Upper lobe of left lung (tissue), 4 donors: ENCODE measurements around the gene BANF1.

Experiments
- EP300 ChIP-seq, 4 donors: sonication (generic); formaldehyde crosslinking; IDR thresholded peaks; one replicate each; pipeline ENCODE4 v1.5.1; 2017; ENCODE audit warnings: antibody characterized with exemption in 4 of 4, control low read depth in 2 of 4
- POLR2A ChIP-seq, 4 donors: fragments of 450-650 bp; IDR thresholded peaks; one replicate each; pipeline ENCODE4 v1.5.1; 2016 to 2017; ENCODE audit warnings: antibody characterized with exemption in 4 of 4, mild to moderate bottlenecking in 2 of 4
- TF ChIP-seq, protein P1 (sequence below), 6 experiments: fragments of 450-650 bp in 4 of 6; fragments of 200-600 bp in 2 of 6; sonication (generic) in 2 of 6; IDR thresholded peaks; one replicate each; pipeline ENCODE4 v1.5.1; 2016 to 2019; ENCODE audit warnings: antibody characterized with exemption in 6 of 6

- TF ChIP-seq, protein P1, sequence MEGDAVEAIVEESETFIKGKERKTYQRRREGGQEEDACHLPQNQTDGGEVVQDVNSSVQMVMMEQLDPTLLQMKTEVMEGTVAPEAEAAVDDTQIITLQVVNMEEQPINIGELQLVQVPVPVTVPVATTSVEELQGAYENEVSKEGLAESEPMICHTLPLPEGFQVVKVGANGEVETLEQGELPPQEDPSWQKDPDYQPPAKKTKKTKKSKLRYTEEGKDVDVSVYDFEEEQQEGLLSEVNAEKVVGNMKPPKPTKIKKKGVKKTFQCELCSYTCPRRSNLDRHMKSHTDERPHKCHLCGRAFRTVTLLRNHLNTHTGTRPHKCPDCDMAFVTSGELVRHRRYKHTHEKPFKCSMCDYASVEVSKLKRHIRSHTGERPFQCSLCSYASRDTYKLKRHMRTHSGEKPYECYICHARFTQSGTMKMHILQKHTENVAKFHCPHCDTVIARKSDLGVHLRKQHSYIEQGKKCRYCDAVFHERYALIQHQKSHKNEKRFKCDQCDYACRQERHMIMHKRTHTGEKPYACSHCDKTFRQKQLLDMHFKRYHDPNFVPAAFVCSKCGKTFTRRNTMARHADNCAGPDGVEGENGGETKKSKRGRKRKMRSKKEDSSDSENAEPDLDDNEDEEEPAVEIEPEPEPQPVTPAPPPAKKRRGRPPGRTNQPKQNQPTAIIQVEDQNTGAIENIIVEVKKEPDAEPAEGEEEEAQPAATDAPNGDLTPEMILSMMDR (IDR thresholded peaks at IDR 0.05), result no peak
- TF ChIP-seq EP300 (IDR thresholded peaks at IDR 0.05) (no peak), POLR2A (IDR thresholded peaks at IDR 0.05) (no peak)
These were observed 24.5 kb upstream of the BANF1 start for GRCh38 chr11:65977621-65978390.
